Esophagus squamous epithelium (tissue), 4 donors: Measurements from ENCODE around the gene ZCCHC9.
"Not testable (repeated sequence)": the region's sequence is repeated elsewhere in the genome, so short reads cannot be mapped to it uniquely, and the experiment has no call there.

Experiments
- POLR2A ChIP-seq, 4 donors: fragments of 450-650 bp; IDR thresholded peaks; one replicate each; pipeline ENCODE4 v1.6.1; 2017; ENCODE audit warnings: antibody characterized with exemption in 4 of 4, mild to moderate bottlenecking in 4 of 4, moderate library complexity in 3 of 4
- TF ChIP-seq, protein P1 (sequence below), 6 experiments: fragments of 450-650 bp in 4 of 6; fragments of 200-600 bp in 2 of 6; sonication (generic) in 2 of 6; IDR thresholded peaks; one replicate each; pipeline ENCODE4 v1.5.1; 2016 to 2019; ENCODE audit warnings: antibody characterized with exemption in 6 of 6, mild to moderate bottlenecking in 4 of 6, moderate library complexity in 4 of 6

DNA sequence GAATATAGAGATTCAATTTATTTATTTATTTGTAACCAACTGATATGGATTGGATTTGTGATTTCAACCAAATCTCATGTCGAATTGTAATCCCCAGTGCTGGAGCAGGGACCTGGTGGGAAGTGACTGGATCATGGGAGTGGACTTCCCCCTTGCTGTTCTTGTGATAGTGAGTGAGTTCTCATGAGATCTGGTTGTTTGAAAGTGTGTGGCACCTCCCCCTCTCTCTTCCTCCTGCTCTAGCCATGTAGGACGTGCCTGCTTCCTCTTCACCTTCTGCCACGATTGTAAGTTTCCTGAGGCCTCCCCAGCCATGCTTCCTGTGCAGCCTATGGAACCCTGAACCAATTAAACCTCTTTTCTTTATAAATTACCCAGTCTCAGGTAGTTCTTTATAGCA is 36.8 kb downstream of the ZCCHC9 start:
- not testable (repeated sequence) for TF ChIP-seq POLR2A (IDR thresholded peaks at IDR 0.05)
- TF ChIP-seq, protein P1, sequence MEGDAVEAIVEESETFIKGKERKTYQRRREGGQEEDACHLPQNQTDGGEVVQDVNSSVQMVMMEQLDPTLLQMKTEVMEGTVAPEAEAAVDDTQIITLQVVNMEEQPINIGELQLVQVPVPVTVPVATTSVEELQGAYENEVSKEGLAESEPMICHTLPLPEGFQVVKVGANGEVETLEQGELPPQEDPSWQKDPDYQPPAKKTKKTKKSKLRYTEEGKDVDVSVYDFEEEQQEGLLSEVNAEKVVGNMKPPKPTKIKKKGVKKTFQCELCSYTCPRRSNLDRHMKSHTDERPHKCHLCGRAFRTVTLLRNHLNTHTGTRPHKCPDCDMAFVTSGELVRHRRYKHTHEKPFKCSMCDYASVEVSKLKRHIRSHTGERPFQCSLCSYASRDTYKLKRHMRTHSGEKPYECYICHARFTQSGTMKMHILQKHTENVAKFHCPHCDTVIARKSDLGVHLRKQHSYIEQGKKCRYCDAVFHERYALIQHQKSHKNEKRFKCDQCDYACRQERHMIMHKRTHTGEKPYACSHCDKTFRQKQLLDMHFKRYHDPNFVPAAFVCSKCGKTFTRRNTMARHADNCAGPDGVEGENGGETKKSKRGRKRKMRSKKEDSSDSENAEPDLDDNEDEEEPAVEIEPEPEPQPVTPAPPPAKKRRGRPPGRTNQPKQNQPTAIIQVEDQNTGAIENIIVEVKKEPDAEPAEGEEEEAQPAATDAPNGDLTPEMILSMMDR (IDR thresholded peaks at IDR 0.05) = not testable (repeated sequence)
